ENCODE results near the gene GPR82. TPM values are rescaled to one million over a fixed set of nuclear protein-coding genes. Genes with fewer than 3 reads are reported as not detected.

The GPR82 gene
- total and polyA plus RNA-seq, 4 donors: 0.24 to 1.1 (median 0.42) TPM

DNA sequence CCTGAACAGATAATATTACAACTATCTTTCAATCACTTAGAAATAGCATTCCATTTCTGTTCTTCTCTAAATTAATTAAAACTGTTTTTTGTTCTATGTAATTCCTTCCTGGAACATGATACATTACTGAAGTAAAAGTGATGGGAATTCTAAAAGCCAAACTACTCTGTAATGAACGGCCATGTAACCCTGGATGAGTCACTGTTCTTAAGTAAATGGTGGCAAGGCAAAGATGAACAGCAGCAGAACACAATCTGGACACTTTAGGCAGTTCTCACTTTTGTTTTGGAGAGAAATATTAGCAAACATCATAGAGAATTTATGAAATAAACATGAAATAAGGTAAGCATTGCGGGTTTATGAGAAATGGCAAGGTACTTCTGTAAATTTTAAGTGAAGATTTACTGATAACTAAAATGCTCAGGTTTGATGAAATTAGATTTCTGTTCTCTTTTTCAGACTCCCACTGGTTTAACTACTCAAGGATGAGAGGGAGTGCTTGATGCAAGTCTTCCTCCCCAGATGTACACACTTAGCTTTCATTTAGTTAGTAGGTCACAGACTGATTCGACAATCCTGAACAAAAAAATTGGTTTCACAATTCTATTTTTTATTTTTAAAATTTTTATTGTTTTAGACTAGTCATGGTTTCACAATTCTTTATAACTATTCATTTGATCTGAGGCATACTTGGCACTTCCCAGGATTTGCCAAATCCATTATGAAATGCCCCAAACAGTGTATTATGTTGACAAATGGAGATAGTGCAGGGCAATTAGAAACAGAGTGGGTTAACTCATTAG lies 964 bp upstream of the GPR82 start:
- H3K9ac ChIP-seq (ENCODE audit: insufficient read depth in 1 of 2, low read length in 2 of 2): no peak overlapping the region
- TF ChIP-seq, protein P1, sequence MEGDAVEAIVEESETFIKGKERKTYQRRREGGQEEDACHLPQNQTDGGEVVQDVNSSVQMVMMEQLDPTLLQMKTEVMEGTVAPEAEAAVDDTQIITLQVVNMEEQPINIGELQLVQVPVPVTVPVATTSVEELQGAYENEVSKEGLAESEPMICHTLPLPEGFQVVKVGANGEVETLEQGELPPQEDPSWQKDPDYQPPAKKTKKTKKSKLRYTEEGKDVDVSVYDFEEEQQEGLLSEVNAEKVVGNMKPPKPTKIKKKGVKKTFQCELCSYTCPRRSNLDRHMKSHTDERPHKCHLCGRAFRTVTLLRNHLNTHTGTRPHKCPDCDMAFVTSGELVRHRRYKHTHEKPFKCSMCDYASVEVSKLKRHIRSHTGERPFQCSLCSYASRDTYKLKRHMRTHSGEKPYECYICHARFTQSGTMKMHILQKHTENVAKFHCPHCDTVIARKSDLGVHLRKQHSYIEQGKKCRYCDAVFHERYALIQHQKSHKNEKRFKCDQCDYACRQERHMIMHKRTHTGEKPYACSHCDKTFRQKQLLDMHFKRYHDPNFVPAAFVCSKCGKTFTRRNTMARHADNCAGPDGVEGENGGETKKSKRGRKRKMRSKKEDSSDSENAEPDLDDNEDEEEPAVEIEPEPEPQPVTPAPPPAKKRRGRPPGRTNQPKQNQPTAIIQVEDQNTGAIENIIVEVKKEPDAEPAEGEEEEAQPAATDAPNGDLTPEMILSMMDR (IDR thresholded peaks at IDR 0.05; ENCODE audit: control extremely low read depth, extremely low read depth): no peak
- H3K27ac ChIP-seq (ENCODE audit: low read depth in 1 of 2, low read length in 1 of 2): no peak overlapping the region
- H3K36me3 ChIP-seq (ENCODE audit: control insufficient read depth in 4 of 4, insufficient read depth in 4 of 4, low read length in 4 of 4): peaks cover 0 to 12% (median 0%) of the 10 kb centered on the region in 4 donors
- ATAC-seq (ENCODE audit: insufficient read depth, low FRiP score): no peak
- H3K4me1 ChIP-seq (ENCODE audit: control insufficient read depth in 5 of 5, insufficient read depth in 5 of 5, low read length in 5 of 5): no peaks in the 10 kb centered on the region
- peaks cover 0 to 7% (median 1%) of the 10 kb centered on the region in 4 donors for H3K9me3 ChIP-seq (ENCODE audit: control insufficient read depth in 4 of 4, insufficient read depth in 3 of 4, low read length in 3 of 4)
- no peak overlapping the region for H3K4me3 ChIP-seq
- 36 to 61% methylated on average over 3 of the region's 3 CpGs for WGBS, 2 donors
- DNase-seq: no peak
- H3K27me3 ChIP-seq (ENCODE audit: control insufficient read depth in 3 of 3, insufficient read depth in 3 of 3, low read length in 2 of 3): peaks cover 0 to 18% (median 10%) of the 10 kb centered on the region in 3 donors

DNA sequence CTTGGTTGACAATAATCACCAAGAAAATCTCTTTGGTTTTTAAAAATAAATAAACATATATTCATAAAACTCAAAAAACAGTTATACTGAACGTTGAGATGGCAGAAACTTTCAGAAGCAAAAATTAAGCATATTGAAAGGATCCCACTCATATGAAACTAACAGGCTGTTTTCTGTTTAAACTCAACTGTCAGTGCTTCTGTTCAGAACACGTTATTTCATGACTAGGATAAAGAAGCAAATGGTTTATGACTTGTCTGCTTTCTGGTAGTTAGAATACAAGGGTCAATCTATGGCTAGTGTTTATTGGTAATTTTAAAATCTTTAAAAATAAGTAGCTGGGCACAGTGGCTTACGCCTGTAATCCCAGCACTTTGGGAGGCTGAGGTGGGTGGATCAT lies 4.1 kb downstream of the GPR82 start:
- TF ChIP-seq, protein P1 (IDR thresholded peaks at IDR 0.05; ENCODE audit: control extremely low read depth, extremely low read depth): no peak
- H3K36me3 ChIP-seq (ENCODE audit: control insufficient read depth in 4 of 4, insufficient read depth in 4 of 4, low read length in 4 of 4): no peaks in the 10 kb centered on the region
- no peak overlapping the region for H3K4me3 ChIP-seq
- H3K27me3 ChIP-seq (ENCODE audit: control insufficient read depth in 3 of 3, insufficient read depth in 3 of 3, low read length in 2 of 3): peaks cover 0 to 17% (median 13%) of the 10 kb centered on the region in 3 donors
- DNase-seq: no peak
- H3K27ac ChIP-seq (ENCODE audit: low read depth in 1 of 2, low read length in 1 of 2): no peak overlapping the region
- no peak for ATAC-seq (ENCODE audit: insufficient read depth, low FRiP score)
- no peaks in the 10 kb centered on the region for H3K9me3 ChIP-seq (ENCODE audit: control insufficient read depth in 4 of 4, insufficient read depth in 3 of 4, low read length in 3 of 4)
- 72 to 96% methylated on average over 3 of the region's 3 CpGs for WGBS, 2 donors
- no peak overlapping the region for H3K9ac ChIP-seq (ENCODE audit: insufficient read depth in 1 of 2, low read length in 2 of 2)
- H3K4me1 ChIP-seq (ENCODE audit: control insufficient read depth in 5 of 5, insufficient read depth in 5 of 5, low read length in 5 of 5): peaks cover 0 to 2% (median 0%) of the 10 kb centered on the region in 5 donors

DNA sequence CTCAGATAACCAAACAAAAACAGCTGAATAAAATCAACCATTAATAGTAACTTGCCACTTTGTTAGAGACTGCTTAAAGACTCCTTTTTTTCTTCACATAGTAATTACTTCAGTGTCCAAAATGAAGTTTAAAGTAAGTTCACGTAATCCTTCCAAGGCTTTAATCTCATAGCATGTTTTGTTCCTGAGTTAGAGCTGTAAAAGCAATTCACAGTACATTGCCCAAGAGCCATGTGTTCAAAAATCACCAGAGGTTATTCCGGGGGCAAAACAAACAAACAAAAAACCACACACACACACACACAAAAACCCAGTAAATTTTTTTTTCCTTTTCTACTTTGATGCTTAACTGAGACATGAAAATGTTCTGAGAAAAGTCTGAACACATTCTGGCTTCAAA lies 6.1 kb downstream of the GPR82 start:
- Histone ChIP-seq H3K27me3 (ENCODE audit: control insufficient read depth in 3 of 3, insufficient read depth in 3 of 3, low read length in 2 of 3) (peaks cover 0 to 19% (median 18%) of the 10 kb centered on the region in 3 donors), H3K4me1 (ENCODE audit: control insufficient read depth in 5 of 5, insufficient read depth in 5 of 5, low read length in 5 of 5) (peaks cover 0 to 2% (median 0%) of the 10 kb centered on the region in 5 donors), H3K9ac (ENCODE audit: insufficient read depth in 1 of 2, low read length in 2 of 2) (no peak overlapping the region), H3K4me3 (no peak overlapping the region), H3K36me3 (ENCODE audit: control insufficient read depth in 4 of 4, insufficient read depth in 4 of 4, low read length in 4 of 4) (no peaks in the 10 kb centered on the region), H3K9me3 (ENCODE audit: control insufficient read depth in 4 of 4, insufficient read depth in 3 of 4, low read length in 3 of 4) (no peaks in the 10 kb centered on the region), H3K27ac (ENCODE audit: low read depth in 1 of 2, low read length in 1 of 2) (no peak overlapping the region)
- TF ChIP-seq, protein P1 (IDR thresholded peaks at IDR 0.05; ENCODE audit: control extremely low read depth, extremely low read depth): no peak
- DNase-seq: peak in 2 of 3 donors; percentile 51 to 61
- 73 to 89% methylated on average over 2 of the region's 2 CpGs for WGBS, 2 donors
- no peak for ATAC-seq (ENCODE audit: insufficient read depth, low FRiP score)
